ENCODE measurements around the gene IL12RB2. TPM values are rescaled to one million over a fixed set of nuclear protein-coding genes. Genes with fewer than 3 reads are reported as not detected.

IL12RB2 gene
- polyA plus RNA-seq, 3 donors = not detected

GRCh38 chr1:67314696-67315095 lies 7.0 kb downstream of the IL12RB2 start:
- Mint-ChIP-seq H3K4me1 (peaks cover 22% of the 10 kb centered on the region), H3K9me3 (peaks cover 0 to 3% (median 0%) of the 10 kb centered on the region in 7 donors), H3K27me3 (ENCODE audit: low read depth in 3 of 3) (peaks cover 0 to 1% (median 0%) of the 10 kb centered on the region in 3 donors), H3K27ac (no peak overlapping the region), H3K36me3 (no peaks in the 10 kb centered on the region), H3K4me3 (no peak overlapping the region)
- intact Hi-C loops (cut with micrococcal nuclease) = no loop called here
- WGBS (ENCODE audit: insufficient coverage) = no CpG with 5 or more reads among the region's 5 CpGs
- Histone ChIP-seq H3K4me3 (replicated peaks in 1 of 3; ENCODE audit: low read depth in 2 of 3, low read length in 3 of 3) (no peak overlapping the region), H4K20me1 (ENCODE audit: insufficient read depth, low read length) (no peaks in the 10 kb centered on the region), H3K36me3 (replicated peaks in 1 of 2; ENCODE audit: control insufficient read depth in 1 of 2, insufficient read depth in 2 of 2, low read length in 2 of 2) (no peaks in the 10 kb centered on the region), H2AFZ (ENCODE audit: insufficient read depth, low read depth, low read length, poor library complexity, severe bottlenecking) (no peak overlapping the region), H3K4me2 (replicated peaks; ENCODE audit: extremely low read depth, low read length, poor library complexity, severe bottlenecking) (no peak overlapping the region), H3K4me1 (ENCODE audit: control insufficient read depth in 1 of 2, insufficient read depth in 2 of 2, low read length in 2 of 2) (peaks cover 9 to 15% of the 10 kb centered on the region in 2 donors), H3K27ac (ENCODE audit: low read depth in 1 of 2, low read length in 2 of 2) (no peak overlapping the region), H3K9me3 (replicated peaks in 1 of 2; ENCODE audit: control insufficient read depth in 1 of 2, insufficient read depth in 1 of 2, low read length in 2 of 2) (no peaks in the 10 kb centered on the region), H3K79me2 (ENCODE audit: insufficient read depth, low read length) (no peaks in the 10 kb centered on the region), H3K9ac (ENCODE audit: insufficient read depth, low read length, poor library complexity, severe bottlenecking) (no peak overlapping the region), H3K27me3 (ENCODE audit: control insufficient read depth in 2 of 2, insufficient read depth in 2 of 2, low read length in 2 of 2) (no peaks in the 10 kb centered on the region)
- no peak for DNase-seq
- no peak for TF ChIP-seq CTCF (IDR thresholded peaks at IDR 0.05)

- Histone ChIP-seq H2AFZ (ENCODE audit: insufficient read depth, low read depth, low read length, poor library complexity, severe bottlenecking) (no peak overlapping the region), H3K9ac (ENCODE audit: insufficient read depth, low read length, poor library complexity, severe bottlenecking) (no peak overlapping the region), H3K4me1 (ENCODE audit: control insufficient read depth in 1 of 2, insufficient read depth in 2 of 2, low read length in 2 of 2) (peaks cover 9 to 15% of the 10 kb centered on the region in 2 donors), H3K9me3 (replicated peaks in 1 of 2; ENCODE audit: control insufficient read depth in 1 of 2, insufficient read depth in 1 of 2, low read length in 2 of 2) (no peaks in the 10 kb centered on the region), H3K36me3 (replicated peaks in 1 of 2; ENCODE audit: control insufficient read depth in 1 of 2, insufficient read depth in 2 of 2, low read length in 2 of 2) (no peaks in the 10 kb centered on the region), H3K27me3 (ENCODE audit: control insufficient read depth in 2 of 2, insufficient read depth in 2 of 2, low read length in 2 of 2) (no peaks in the 10 kb centered on the region), H3K4me2 (replicated peaks; ENCODE audit: extremely low read depth, low read length, poor library complexity, severe bottlenecking) (no peak overlapping the region), H3K27ac (ENCODE audit: low read depth in 1 of 2, low read length in 2 of 2) (no peak overlapping the region), H3K4me3 (replicated peaks in 1 of 3; ENCODE audit: low read depth in 2 of 3, low read length in 3 of 3) (no peak overlapping the region), H4K20me1 (ENCODE audit: insufficient read depth, low read length) (no peaks in the 10 kb centered on the region), H3K79me2 (ENCODE audit: insufficient read depth, low read length) (no peaks in the 10 kb centered on the region)
- peaks cover 0 to 3% (median 0%) of the 10 kb centered on the region in 7 donors for H3K9me3 Mint-ChIP-seq
- DNase-seq = no peak
- H3K27ac Mint-ChIP-seq = no peak overlapping the region
- H3K27me3 Mint-ChIP-seq (ENCODE audit: low read depth in 3 of 3) = no peaks in the 10 kb centered on the region
- no peak overlapping the region for H3K4me3 Mint-ChIP-seq
- 87% methylated on average over 3 of the region's 8 CpGs for WGBS (ENCODE audit: insufficient coverage)
- TF ChIP-seq CTCF (IDR thresholded peaks at IDR 0.05) = no peak
- H3K4me1 Mint-ChIP-seq = peaks cover 22% of the 10 kb centered on the region
- H3K36me3 Mint-ChIP-seq = no peaks in the 10 kb centered on the region
- intact Hi-C loops (cut with micrococcal nuclease) = no loop called here
These were observed 8.7 kb downstream of the IL12RB2 start for GRCh38 chr1:67316180-67316902.
